Measurements from ENCODE around the gene CADM2. TPM values are rescaled to one million over a fixed set of nuclear protein-coding genes. Genes with fewer than 3 reads are reported as not detected.
"Not testable (repeated sequence)": the region's sequence is repeated elsewhere in the genome, so short reads cannot be mapped to it uniquely, and the experiment has no call there.

CADM2 gene
- total RNA-seq, 1 donor from 2014 or later = not detected

DNA sequence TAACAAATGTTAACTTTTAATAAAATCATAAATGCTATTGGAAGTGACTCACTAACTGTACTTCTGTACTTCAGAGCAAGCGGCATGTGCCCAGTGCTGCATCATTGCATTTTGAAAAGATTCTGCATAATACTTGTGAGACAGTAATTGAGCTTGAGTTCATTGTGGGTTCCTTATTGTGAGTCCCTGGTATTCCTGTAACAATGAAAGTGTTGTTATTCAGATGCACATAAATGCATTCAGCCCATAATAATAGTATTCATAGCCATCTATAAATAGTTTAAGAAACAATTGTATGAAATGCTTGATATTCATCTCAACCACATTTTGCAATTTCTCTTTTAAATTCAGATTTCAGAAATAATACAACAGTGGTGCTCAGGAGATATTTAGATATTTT lies 976.4 kb downstream of the CADM2 start:
- DNase-seq (ENCODE audit: low read depth) = no peak

DNA sequence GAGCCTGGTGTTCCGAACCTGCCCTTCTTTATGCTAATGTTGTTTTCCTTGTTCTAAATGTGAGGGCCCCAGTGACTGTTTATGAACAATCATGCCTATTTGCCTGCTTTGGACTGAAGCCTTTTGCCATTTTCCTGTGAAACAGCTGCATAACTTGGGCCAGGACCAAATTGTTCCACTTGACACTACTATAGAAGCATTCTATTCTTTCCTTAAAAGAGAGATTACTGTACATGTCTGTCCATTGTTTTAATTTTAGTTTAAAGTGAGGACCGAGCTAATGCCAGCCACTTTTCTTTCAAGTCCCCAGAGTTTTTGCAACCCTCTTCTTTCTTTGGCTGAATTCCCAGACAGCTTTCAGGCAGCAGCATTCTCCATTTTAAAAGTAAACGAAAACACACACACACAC lies 980.3 kb downstream of the CADM2 start:
- peak; percentile 7 for DNase-seq (ENCODE audit: low read depth)

DNA sequence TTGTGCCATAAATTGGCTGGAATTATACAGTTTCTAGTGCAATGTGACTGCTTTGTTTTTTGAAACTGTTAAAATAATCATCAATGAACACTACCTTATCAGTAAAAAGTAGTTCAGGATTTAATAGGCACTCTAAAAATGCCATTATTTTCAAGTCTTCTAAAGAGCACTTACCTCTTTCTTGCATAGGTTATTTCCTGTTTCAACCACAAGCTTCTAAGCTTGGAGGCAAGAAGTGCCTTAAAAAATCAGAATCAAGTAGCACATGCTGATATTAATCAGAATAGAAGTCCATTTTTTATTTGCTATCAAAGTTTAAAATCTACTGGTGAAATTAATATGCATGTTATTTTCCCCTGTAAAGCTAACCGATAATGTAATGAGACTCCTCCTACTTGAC lies 991.6 kb downstream of the CADM2 start:
- DNase-seq (ENCODE audit: low read depth) = no peak

DNA sequence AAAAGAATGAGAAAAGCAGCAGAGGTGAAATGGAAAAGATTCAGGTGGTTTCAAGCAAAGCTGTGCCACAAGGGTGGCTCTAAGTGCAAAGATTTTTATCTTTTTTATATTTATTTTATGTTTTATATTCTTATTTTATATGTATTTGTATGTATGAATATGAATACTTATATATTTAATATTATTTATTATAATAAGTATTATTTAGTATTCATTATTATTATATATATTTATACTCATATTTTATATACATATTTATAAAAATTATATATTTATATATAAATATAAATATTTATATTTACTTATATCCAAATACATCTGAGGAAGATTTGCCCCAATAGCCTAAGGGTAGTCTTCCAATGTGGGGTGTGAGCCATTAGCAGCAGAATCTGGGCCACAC lies 1002.0 kb downstream of the CADM2 start:
- no peak for DNase-seq (ENCODE audit: low read depth)

DNA sequence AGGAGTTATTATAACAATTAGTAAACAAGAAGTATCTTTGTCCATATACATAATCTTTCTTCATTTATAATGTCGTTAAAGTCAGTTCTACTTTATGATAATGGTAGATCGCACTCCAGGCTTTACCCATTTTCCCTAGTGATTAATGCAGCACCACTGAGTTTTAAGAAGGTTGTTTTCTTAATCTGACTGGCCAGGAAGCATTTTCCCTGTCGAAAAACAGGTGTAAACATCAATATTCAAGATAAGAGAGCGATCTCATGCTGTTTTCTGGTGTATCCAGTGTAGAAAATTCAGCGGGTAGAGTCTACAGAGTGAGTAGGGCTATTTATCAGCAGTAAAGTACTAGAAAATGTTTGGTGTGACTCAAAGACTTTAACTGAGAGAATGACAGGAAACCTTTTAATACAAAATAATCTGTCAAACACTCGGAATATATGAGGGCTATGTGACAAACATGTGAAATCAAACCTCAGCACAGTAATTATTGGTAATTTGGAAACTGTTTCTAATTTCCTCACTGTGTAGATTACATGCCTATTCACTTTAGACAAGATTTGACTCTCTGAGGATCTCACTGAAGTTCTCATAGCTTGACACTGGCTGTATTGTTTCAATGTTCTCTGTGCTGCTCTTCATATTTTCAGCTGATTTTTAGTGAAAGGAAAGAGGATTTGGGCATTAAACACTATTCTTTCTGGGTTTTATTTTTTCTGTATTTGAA lies 1019.0 kb downstream of the CADM2 start:
- no peak for DNase-seq (ENCODE audit: low read depth)

DNA sequence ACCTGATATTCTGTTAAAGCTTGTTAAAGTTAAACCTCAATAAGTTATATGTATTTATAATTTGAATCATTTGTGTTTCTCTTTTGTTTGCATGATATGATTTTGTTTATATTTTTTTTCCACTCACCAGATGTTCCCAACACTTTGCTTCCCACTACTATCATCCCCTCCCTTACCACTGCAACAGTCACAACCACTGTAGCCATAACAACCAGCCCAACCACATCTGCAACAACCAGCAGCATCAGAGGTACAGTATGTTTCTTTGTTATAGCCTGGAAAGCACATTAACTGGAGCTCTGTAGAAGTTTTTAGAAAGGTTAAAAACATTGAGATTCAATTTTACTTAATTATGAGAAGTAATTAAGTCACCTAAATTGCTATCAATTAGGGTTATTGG lies 1020.2 kb downstream of the CADM2 start:
- no peak for DNase-seq (ENCODE audit: low read depth)

DNA sequence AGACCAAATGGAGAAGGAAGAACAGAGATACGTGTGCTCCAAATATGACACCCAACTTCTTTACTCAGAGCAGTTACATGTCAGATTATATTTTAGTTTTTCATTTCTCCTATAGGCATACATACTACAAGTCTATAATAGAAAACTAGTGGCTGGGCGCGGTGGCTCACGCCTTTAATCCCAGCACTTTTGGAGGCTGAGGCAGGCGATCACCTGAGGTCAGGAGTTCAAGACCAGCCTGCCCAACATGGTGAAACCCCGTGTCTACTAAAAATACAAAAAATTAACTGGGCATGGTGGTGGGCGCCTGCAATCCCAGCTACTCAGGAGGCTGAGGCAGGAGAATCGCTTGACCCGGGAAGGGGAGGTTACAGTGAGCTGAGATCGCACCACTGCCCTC lies 1030.8 kb downstream of the CADM2 start:
- DNase-seq (ENCODE audit: low read depth) = not testable (repeated sequence)

DNA sequence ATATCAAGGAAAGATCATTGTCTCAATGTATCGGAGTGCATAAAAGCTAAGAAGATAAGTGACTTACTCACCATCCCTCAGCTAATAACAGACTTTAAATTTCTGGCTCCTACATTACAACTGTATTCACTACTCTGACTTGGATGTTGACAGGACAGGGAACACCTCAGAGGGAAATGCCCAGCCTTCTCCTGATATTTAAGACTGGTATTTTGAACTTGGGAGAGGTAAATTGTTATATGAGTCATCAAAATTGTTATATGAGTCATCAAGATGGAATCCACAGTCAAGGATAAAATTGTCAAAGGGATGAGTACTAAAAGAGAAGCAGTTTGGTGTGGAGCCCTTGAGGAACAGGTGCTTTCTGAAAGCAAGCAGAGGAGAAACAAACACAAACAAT lies 1070.8 kb downstream of the CADM2 start:
- DNase-seq (ENCODE audit: low read depth) = peak; percentile 65

DNA sequence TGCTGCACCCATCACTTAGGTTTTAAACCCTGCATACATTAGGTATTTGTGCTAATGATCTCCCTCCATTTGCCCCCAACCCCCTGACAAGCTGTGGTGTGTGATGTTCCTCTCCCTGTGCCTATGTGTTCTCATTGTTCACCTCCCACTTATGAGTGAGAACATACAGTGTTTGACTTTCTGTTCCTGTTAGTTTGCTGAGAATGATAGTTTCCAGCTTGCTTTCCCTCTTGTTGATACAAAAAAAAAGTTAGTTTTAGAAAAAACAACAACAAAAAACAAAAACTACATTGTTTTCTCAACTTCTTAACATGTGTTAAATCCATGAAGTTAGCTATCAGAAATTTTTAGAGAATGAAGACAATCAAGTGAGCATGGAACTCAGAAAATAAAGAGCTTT lies 1079.1 kb downstream of the CADM2 start:
- no peak for DNase-seq (ENCODE audit: low read depth)

DNA sequence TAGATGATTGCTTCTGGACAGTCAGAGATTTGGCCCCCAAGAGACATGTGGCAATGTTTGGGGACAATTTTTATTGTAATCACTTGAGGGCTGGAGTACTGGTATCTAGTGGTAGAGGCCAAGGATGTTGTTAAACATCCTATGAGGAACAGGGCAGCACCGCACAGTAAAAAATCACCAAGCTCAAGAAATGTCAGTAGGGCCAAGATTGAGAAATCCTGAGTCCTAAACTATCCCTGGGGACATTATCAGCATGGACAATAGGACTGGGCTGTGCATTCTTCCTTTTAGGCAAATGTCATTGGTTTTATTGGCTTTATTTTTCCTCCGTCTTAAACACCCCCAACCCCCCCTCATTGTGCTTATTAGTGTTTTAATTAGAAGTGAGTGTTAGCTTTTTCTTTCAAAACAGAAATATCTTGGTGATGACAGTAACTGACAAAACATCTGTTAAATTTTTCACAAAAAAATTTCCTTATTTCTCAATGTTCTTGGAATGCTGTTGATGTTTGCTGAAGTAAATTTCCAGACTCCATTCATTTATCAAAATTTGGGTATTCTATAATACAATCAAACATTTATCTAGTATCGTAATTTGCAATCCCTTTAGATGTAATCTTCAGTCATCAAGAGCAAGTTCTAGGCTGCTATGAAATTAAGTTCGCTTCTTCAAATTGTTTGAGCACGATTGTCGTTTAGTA lies 1087.8 kb downstream of the CADM2 start:
- no peak for DNase-seq (ENCODE audit: low read depth)

DNA sequence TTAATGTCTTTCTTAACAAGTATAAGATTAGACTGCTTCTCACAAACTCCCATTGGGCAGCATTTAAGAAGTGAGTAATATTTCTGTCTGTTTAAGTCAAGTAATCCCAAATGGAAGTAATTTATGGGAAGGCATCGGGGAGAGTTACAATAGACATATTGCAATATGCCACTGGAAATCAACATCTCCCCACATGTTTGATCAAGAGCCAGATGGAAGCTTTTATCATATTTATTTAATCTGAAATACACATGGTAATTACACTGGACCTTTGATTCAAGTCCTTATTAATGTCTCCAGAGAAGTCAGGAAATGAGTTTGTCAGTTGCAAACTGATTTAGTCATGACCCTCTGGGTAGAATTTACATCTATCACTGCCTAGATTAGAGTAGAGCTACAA lies 1088.4 kb downstream of the CADM2 start:
- no peak for DNase-seq (ENCODE audit: low read depth)

DNA sequence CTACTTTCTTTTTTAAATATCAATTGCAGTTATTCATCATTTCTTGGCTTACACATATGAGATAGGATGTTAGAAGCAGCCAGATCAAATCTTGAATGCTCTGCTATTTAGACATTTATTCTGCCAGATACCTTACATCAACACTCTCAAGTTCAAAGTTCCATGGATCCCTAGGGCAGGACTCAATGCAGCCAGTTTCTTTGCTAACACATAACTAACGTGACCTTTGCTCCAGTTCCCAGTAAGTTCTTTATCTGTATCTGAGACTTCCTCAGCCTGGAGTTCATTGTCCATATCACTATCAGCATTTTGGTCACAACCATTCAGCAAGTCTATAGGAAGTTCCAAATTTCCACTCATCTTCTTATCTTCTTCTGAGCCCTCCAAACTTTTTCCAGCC lies 1092.3 kb downstream of the CADM2 start:
- DNase-seq (ENCODE audit: low read depth) = no peak

DNA sequence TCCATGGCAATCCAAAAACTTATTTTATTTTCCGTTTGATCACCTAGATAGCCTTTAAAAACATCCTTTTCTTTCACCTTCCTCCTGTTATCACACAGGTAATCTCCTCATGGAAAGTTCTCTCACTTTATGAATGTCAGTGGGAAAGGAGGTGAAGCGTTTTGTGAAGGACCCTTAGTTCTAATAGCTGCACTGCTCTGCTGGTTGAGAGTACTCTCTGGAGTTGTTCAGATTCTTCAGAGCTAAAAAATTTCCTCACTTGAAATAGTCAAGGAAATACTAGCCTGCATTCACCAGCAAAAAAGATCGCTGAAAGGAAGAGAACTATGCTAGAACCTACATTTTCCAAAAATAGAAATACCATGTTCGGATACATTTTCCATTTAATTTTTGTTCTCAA lies 1097.2 kb downstream of the CADM2 start:
- DNase-seq (ENCODE audit: low read depth) = no peak

DNA sequence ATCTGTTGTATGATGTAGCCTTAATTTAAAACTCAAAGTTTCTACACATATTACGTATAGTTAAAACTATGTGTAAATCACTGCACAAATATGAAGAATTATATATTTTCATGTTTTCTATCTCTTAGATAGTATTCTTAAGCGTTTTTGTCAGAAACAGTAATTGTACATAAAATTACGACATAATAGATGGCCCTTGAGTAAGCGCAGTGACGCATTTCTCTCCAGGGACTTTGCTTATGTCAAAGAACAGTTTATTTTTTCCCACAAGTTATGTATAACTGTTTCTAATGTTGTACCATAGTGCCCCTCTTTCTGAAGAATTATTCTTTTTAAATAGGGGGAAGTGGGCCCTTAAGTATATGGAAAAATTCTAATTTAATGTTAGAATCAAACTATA lies 1098.2 kb downstream of the CADM2 start:
- DNase-seq (ENCODE audit: low read depth) = no peak

DNA sequence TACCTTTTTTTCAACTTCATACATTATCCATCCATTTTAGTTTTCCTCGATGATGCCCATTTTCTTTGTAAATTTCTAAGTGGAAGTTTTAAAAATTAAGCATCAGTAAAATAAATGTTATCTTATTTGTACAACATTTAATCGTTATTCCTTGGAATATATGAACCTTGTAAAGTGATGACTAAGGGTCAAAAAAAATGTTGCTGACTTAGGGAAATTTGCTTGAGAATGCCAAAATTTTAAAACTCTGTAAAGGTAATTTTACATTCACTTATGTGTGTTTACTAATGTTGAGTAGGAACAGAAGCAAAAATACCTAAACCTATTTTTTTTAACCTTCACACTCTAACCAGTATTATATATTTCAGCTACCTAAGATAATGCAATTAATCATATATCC lies 1115.0 kb downstream of the CADM2 start:
- no peak for DNase-seq (ENCODE audit: low read depth)

DNA sequence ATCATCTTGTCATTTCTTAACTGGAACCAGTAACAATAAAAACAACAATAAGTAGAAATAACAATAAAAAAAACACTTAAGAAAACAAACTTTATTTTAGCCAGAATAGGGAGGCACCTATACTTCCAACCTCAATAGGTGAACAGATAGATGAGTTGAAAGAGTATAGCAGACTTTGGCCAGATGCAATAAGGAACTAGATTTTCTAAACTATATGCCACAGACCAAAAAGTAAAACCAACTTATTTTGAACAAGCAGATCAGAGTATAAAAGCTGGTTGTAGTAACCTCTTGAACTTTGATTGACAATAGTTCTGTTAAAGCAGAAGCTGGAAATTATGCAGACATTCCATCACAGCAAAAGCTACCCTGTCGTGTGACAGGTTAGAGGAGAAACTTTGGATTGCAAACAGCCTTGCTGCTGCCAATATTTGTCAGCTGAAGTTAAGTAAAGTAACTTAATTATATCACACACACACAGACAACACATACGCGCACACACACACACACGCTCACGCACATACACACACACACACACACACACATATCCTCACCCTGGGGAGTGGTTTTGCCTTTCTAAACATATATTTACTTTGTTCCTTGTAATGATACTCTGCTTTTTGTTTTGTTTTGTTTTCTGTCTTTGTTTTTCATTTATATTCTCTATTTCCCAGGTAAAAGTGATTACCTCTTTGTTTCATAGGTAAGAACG lies 1128.5 kb downstream of the CADM2 start:
- DNase-seq (ENCODE audit: low read depth) = no peak

DNA sequence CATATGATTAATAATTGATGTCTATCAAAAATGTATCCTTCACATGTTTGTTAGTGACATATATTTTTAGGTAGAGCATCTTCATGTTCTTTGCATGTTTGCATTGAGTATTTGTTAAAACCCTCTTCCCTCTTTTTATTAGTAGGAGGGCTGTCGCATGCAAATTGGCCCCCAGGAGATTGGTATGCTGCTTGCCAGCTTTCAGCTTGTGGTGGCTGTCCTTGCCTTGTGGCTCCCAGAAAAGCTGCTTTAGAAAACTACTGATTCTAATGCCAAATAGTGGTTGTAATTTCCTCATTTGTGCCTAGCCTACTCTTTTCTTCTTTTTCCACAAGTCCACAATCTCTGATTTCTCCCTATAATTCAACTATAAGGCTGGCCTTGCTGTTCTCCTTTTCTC lies 1145.4 kb downstream of the CADM2 start:
- DNase-seq (ENCODE audit: low read depth) = no peak

DNA sequence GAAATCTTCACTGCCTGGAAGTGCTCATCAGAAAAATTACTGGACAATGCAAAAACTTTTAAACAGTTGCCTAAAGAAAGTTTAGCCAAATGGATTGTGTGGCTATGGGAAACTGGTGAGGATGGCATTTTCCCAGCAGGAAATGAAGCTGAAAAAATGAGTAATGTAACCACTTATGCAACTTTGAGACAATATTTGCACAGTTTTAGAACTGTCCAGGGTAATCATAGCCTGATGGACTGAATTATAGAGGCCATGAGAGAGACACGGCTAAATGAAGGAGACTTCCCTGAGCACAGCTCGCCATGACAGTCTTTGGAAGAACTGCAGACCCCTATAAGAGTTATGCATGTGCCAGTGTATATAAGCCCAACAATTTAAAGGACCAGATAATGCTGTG lies 1150.6 kb downstream of the CADM2 start:
- no peak for DNase-seq (ENCODE audit: low read depth)

All from renal cortical epithelial cell (primary cell).